PC-9 (cell line): ENCODE results near the gene ARMC6.

Source experiments
- EZH2 ChIP-seq: fragments of 200-600 bp; sonication (generic); IDR thresholded peaks from 2 replicates; pipeline ENCODE4 v1.8.0; 2017; ENCODE audit warnings: antibody characterized with exemption, low read depth
- TF ChIP-seq, protein P1 (sequence below): fragments of 200-600 bp; sonication (generic); conservative IDR thresholded peaks from 2 replicates; pipeline ENCODE4 v1.6.1; 2017; ENCODE audit warnings: mixed run types, antibody characterized with exemption, mild to moderate bottlenecking, moderate library complexity

DNA sequence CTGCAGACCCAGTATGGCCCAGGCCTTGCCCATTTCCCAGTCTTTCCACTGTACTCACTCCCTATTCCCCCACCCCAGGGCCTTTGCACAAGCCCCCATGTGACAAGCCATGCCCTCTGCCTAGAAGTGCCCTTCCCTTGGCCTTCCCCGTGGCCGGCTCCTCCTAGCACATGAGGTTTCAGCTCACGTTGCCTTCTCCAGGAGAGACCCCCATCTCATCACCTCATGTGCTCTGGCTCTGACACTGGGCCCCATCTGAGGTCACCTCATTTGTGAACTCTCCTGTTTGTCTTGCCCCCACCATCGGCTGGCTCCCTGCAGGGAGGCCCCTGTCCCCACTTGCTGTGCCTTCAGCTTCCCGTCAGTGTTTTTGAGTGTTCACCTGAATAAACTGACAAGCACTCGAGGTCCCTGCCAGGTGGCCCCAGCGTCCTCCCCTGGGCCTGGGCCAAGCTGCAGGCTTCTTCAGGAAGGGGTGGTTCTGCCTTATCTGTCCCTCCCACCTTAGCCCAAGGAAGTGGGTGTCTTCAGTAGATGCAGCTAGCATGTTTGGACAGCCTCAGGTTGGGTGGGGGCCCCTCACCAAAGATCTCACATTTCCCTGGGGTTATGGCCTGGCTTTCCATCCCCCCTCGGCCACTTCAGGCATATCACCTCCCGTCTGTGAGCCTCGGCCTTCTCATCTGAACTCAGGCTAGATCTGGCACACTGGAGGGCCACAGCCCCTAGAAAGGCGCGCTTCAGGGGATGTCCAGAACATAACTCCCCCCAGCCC, 26.6 kb downstream of the ARMC6 start:
- TF ChIP-seq, protein P1, sequence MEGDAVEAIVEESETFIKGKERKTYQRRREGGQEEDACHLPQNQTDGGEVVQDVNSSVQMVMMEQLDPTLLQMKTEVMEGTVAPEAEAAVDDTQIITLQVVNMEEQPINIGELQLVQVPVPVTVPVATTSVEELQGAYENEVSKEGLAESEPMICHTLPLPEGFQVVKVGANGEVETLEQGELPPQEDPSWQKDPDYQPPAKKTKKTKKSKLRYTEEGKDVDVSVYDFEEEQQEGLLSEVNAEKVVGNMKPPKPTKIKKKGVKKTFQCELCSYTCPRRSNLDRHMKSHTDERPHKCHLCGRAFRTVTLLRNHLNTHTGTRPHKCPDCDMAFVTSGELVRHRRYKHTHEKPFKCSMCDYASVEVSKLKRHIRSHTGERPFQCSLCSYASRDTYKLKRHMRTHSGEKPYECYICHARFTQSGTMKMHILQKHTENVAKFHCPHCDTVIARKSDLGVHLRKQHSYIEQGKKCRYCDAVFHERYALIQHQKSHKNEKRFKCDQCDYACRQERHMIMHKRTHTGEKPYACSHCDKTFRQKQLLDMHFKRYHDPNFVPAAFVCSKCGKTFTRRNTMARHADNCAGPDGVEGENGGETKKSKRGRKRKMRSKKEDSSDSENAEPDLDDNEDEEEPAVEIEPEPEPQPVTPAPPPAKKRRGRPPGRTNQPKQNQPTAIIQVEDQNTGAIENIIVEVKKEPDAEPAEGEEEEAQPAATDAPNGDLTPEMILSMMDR = no peak
- TF ChIP-seq EZH2 = no peak
